Trophoblast cell (in vitro differentiated cells and primary cell): ENCODE measurements around the gene MORN1.
"Not testable (repeated sequence)": the region's sequence is repeated elsewhere in the genome, so short reads cannot be mapped to it uniquely, and the experiment has no call there.

ENCODE experiments used
- DNase-seq, 2 donors: peaks; one replicate each; pipeline ENCODE4 v3.0.0-alpha.2; 2016
- H2AFZ ChIP-seq: 2 replicates; pipeline ENCODE4 v1.6.1; 2013; ENCODE audit warnings: low read length, moderate library complexity, mild to moderate bottlenecking; ENCODE audit not compliant: insufficient read depth, poor library complexity
- H2AK5ac ChIP-seq: 2 replicates; pipeline ENCODE4 v1.6.1; 2013; ENCODE audit warnings: mild to moderate bottlenecking, low read length
- H2BK120ac ChIP-seq: 2 replicates; pipeline ENCODE4 v1.6.1; 2013; ENCODE audit warnings: low read length, mild to moderate bottlenecking, moderate library complexity; ENCODE audit not compliant: insufficient read depth, poor library complexity
- H2BK12ac ChIP-seq: 2 replicates; pipeline ENCODE4 v1.6.1; 2013; ENCODE audit warnings: mild to moderate bottlenecking, low read length, moderate library complexity
- H2BK5ac ChIP-seq: 2 replicates; pipeline ENCODE4 v1.6.1; 2013; ENCODE audit warnings: low read length, low read depth, moderate library complexity, mild to moderate bottlenecking; ENCODE audit not compliant: poor library complexity
- H3K14ac ChIP-seq: 2 replicates; pipeline ENCODE4 v1.6.1; 2013; ENCODE audit warnings: mild to moderate bottlenecking, low read length
- H3K18ac ChIP-seq: 2 replicates; pipeline ENCODE4 v1.6.1; 2013; ENCODE audit warnings: mild to moderate bottlenecking, low read length
- H3K23ac ChIP-seq: 2 replicates; pipeline ENCODE4 v1.6.1; 2013; ENCODE audit warnings: low read length
- H3K27ac ChIP-seq: 2 replicates; pipeline ENCODE4 v1.5.1; 2013; ENCODE audit warnings: low read depth, mild to moderate bottlenecking, inconsistent platforms, low read length, moderate library complexity
- H3K27me3 ChIP-seq: 2 replicates; pipeline ENCODE4 v1.6.1; 2013; ENCODE audit warnings: inconsistent platforms, mild to moderate bottlenecking, low read length, moderate library complexity; ENCODE audit not compliant: insufficient read depth
- H3K36me3 ChIP-seq, 2 experiments: 1 replicate in 1 of 2; 2 replicates in 1 of 2; pipeline ENCODE4 v1.6.1; 2013; ENCODE audit warnings: low read length in 2 of 2, mild to moderate bottlenecking in 2 of 2, moderate library complexity in 1 of 2; ENCODE audit not compliant: insufficient read depth in 2 of 2, control insufficient read depth in 1 of 2
- H3K4ac ChIP-seq: 2 replicates; pipeline ENCODE4 v1.6.1; 2013; ENCODE audit warnings: low read depth, mild to moderate bottlenecking, low read length, moderate library complexity
- H3K4me1 ChIP-seq, 2 experiments: 1 replicate in 1 of 2; 2 replicates in 1 of 2; pipeline ENCODE4 v1.6.1; 2013; ENCODE audit warnings: low read length in 2 of 2, mild to moderate bottlenecking in 2 of 2, moderate library complexity in 1 of 2; ENCODE audit not compliant: insufficient read depth in 2 of 2, control insufficient read depth in 1 of 2
- H3K4me2 ChIP-seq: 2 replicates; pipeline ENCODE4 v1.6.1; 2013; ENCODE audit warnings: inconsistent platforms, mild to moderate bottlenecking, low read length, moderate library complexity
- H3K4me3 ChIP-seq: 2 replicates; pipeline ENCODE4 v1.5.1; 2013; ENCODE audit warnings: mild to moderate bottlenecking, low read depth, low read length, inconsistent platforms
- H3K79me1 ChIP-seq: one replicate; pipeline ENCODE4 v1.6.1; 2013; ENCODE audit warnings: low read length
- H3K79me2 ChIP-seq: 2 replicates; pipeline ENCODE4 v1.6.1; 2013; ENCODE audit warnings: low read length, mild to moderate bottlenecking; ENCODE audit not compliant: control insufficient read depth, insufficient read depth, poor library complexity
- H3K9ac ChIP-seq: 2 replicates; pipeline ENCODE4 v1.6.1; 2013; ENCODE audit warnings: mild to moderate bottlenecking, low read length
- H3K9me3 ChIP-seq: 2 replicates; pipeline ENCODE4 v1.6.1; 2013; ENCODE audit warnings: low read depth, mild to moderate bottlenecking, control low read depth, inconsistent platforms, low read length; ENCODE audit not compliant: insufficient read depth
- H4K12ac ChIP-seq: 2 replicates; pipeline ENCODE4 v1.6.1; 2013; ENCODE audit warnings: low read depth, mild to moderate bottlenecking, low read length, moderate library complexity
- H4K8ac ChIP-seq: 2 replicates; pipeline ENCODE4 v1.6.1; 2013; ENCODE audit warnings: low read depth, mild to moderate bottlenecking, low read length, moderate library complexity
- H4K91ac ChIP-seq: one replicate; pipeline ENCODE4 v1.6.1; 2013; ENCODE audit warnings: low read depth, mild to moderate bottlenecking, low read length, moderate library complexity
- WGBS: extraction: QIAGEN DNeasy Blood & Tissue Kit; methylation state at CpG from one replicate; pipeline ENCODE4 v1.1.7; 2013; ENCODE audit warnings: missing lambda C conversion rate; ENCODE audit not compliant: insufficient read length, insufficient coverage; ENCODE audit errors: extremely low coverage; 5-methylcytosine and 5-hydroxymethylcytosine counted together

The MORN1 gene

DNA sequence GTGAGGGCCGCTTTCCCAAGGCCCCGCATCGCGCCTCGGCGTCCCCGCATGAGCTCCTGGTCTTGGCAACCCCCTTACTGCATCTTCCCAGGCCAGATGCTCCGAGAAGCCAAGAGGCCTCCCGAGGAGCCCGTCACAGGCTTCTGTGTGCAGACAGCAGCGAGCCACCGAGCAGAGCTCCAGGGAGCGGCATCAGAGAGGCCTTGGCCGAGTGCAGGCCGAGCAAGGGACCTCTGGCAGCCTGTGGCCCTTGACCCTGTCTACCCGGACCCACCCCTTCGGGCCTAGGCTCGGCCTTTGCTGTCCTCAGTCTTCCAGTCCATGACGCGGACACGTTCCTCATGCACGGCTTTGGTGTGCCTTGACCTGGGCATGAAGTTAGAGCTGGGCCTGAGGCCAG lies 63.5 kb downstream of the MORN1 start:
- Histone ChIP-seq H3K14ac (no peak overlapping the region), H4K8ac (no peak overlapping the region), H2AK5ac (no peak overlapping the region), H2BK120ac (no peak overlapping the region), H3K4me1 (peaks cover 6% of the 10 kb centered on the region in 2 experiments), H3K4ac (no peak overlapping the region), H3K36me3 (no peaks in the 10 kb centered on the region), H3K27ac (no peak overlapping the region), H3K9me3 (peaks cover 14% of the 10 kb centered on the region), H3K79me1 (peaks cover 7% of the 10 kb centered on the region), H2BK12ac (no peak overlapping the region), H4K12ac (peak overlapping the region; percentile 13), H3K79me2 (peaks cover 1% of the 10 kb centered on the region), H3K23ac (no peak overlapping the region), H3K4me3 (no peak overlapping the region), H3K27me3 (no peaks in the 10 kb centered on the region), H2AFZ (no peak overlapping the region), H4K91ac (no peak overlapping the region), H2BK5ac (no peak overlapping the region), H3K4me2 (no peak overlapping the region), H3K9ac (no peak overlapping the region), H3K18ac (no peak overlapping the region)
- no peak for DNase-seq
- WGBS = no CpG with 5 or more reads among the region's 22 CpGs

DNA sequence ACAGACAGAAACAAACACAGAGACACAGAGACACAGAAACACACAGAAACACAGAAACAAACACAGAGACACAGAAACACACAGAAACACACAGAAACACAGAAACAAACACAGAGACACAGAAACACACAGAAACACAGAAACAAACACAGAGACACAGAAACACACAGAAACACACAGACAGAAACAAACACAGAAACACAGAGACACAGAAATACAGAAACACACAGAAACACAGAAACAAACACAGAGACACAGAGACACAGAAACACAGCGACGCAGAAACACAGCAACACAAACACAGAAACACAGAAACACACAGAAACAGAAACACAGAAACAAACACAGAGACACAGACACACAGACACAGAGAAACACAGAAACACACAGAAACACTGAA lies 64.2 kb downstream of the MORN1 start:
- H2AK5ac ChIP-seq, H2BK120ac ChIP-seq, H3K27me3 ChIP-seq, H3K23ac ChIP-seq, H3K4me3 ChIP-seq, H3K79me2 ChIP-seq, H3K18ac ChIP-seq, DNase-seq, H4K12ac ChIP-seq, H3K4me2 ChIP-seq, H2BK5ac ChIP-seq, H4K8ac ChIP-seq, H4K91ac ChIP-seq, H3K36me3 ChIP-seq, H2AFZ ChIP-seq, H3K27ac ChIP-seq, H2BK12ac ChIP-seq, H3K14ac ChIP-seq, H3K9ac ChIP-seq, H3K4ac ChIP-seq: not testable (repeated sequence)
- H3K9me3 ChIP-seq = peaks cover 14% of the 10 kb centered on the region
- no CpG with 5 or more reads among the region's 2 CpGs for WGBS
- H3K4me1 ChIP-seq = peaks cover 11 to 12% of the 10 kb centered on the region in 2 experiments
- peaks cover 13% of the 10 kb centered on the region for H3K79me1 ChIP-seq

DNA sequence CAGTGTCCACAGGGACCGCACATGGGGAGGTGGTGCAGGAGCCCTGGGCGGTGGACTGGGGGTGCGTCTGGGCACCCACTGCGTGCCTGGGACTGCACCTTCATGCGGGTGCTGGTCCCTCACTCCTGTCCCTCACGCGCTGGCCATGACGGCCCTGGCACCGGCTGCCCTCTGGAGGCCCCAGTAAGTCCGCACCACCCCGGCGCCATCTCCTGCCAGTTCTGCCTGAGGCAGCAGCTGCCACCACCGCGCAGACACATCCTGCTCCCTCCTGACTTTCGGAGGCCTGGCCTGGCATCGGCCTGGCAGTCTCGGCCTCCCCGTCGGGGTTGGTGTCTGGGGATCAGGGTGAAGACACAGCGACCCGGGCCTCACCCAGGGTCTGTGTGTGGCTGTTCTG lies 64.8 kb downstream of the MORN1 start:
- Histone ChIP-seq H3K4ac (no peak overlapping the region), H3K27ac (no peak overlapping the region), H2AFZ (no peak overlapping the region), H3K79me2 (peaks cover 7% of the 10 kb centered on the region), H3K4me1 (peaks cover 14% of the 10 kb centered on the region in 2 experiments), H2BK120ac (no peak overlapping the region), H3K4me3 (no peak overlapping the region), H3K23ac (no peak overlapping the region), H3K9ac (no peak overlapping the region), H3K18ac (no peak overlapping the region), H3K79me1 (peaks cover 15% of the 10 kb centered on the region), H2AK5ac (no peak overlapping the region), H3K14ac (no peak overlapping the region), H4K8ac (no peak overlapping the region), H3K36me3 (no peaks in the 10 kb centered on the region), H2BK12ac (no peak overlapping the region), H3K27me3 (no peaks in the 10 kb centered on the region), H4K12ac (no peak overlapping the region), H3K9me3 (peaks cover 9% of the 10 kb centered on the region), H3K4me2 (no peak overlapping the region), H4K91ac (no peak overlapping the region), H2BK5ac (no peak overlapping the region)
- no CpG with 5 or more reads among the region's 21 CpGs for WGBS
- DNase-seq = no peak

DNA sequence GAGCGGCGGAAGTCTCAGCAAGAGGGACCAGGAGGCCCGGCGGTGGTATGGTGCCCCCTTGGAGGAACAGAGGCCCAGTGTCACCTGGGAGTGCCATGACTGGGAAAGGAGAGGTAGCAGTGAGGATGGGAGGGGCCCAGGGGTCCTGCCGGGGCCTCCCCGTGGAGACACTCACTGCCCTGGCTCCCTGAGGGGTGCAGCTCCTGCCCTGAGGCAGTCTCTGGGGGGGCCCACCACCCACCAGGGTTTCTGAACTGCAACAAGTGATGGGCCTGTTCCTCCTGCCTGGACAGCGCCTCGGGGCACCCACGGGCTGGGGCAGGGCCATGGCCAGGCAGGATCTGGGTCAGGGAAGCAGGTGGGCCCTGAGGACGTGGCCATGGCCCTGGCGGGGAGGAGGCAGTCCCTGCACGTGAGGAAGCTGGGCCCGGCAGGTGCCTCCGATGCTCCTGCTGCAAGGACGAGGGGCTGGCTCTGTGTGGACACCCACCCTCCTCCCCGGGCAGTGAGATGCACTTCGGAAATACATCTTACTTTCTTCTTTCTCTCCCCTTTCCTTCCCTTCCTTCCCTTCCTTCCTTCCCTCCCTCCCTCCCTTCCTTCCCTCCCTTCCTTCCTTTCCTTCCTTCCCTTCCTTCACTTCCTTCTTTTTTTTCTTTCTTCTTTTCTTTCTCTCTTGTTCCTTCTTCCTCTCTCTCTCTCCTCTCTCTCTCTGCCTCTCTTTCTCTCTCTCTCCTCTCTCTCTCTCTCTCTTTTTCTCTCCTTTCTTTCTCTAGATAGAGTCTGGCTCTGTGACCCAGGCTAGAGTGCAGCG lies 66.6 kb downstream of the MORN1 start:
- Histone ChIP-seq H2BK120ac (no peak overlapping the region), H2AK5ac (no peak overlapping the region), H3K27ac (no peak overlapping the region), H3K18ac (no peak overlapping the region), H3K9ac (no peak overlapping the region), H3K36me3 (no peaks in the 10 kb centered on the region), H3K4me3 (no peak overlapping the region), H3K9me3 (peaks cover 5% of the 10 kb centered on the region), H3K14ac (no peak overlapping the region), H3K4me2 (no peak overlapping the region), H3K79me2 (peaks cover 7% of the 10 kb centered on the region), H2BK5ac (no peak overlapping the region), H2BK12ac (no peak overlapping the region), H3K79me1 (peaks cover 19% of the 10 kb centered on the region), H2AFZ (no peak overlapping the region), H3K23ac (no peak overlapping the region), H4K8ac (no peak overlapping the region), H4K12ac (no peak overlapping the region), H3K4me1 (peaks cover 18 to 23% of the 10 kb centered on the region in 2 experiments), H3K4ac (no peak overlapping the region), H4K91ac (no peak overlapping the region), H3K27me3 (no peaks in the 10 kb centered on the region)
- WGBS = no CpG with 5 or more reads among the region's 18 CpGs
- DNase-seq = peak; percentile 19 to 30
